ENCODE measurements around the gene PORCN. TPM values are rescaled to one million over a fixed set of nuclear protein-coding genes. Genes with fewer than 3 reads are reported as not detected.
A peak's percentile ranks its signal among the peaks of the same experiment; 100 is the strongest.

The PORCN gene
- total and polyA plus RNA-seq, 2 of the 13 experiments (the other 11 are each of a cell fraction or from before 2014, with no cell fraction given) = 3.9 to 5.8 TPM

DNA sequence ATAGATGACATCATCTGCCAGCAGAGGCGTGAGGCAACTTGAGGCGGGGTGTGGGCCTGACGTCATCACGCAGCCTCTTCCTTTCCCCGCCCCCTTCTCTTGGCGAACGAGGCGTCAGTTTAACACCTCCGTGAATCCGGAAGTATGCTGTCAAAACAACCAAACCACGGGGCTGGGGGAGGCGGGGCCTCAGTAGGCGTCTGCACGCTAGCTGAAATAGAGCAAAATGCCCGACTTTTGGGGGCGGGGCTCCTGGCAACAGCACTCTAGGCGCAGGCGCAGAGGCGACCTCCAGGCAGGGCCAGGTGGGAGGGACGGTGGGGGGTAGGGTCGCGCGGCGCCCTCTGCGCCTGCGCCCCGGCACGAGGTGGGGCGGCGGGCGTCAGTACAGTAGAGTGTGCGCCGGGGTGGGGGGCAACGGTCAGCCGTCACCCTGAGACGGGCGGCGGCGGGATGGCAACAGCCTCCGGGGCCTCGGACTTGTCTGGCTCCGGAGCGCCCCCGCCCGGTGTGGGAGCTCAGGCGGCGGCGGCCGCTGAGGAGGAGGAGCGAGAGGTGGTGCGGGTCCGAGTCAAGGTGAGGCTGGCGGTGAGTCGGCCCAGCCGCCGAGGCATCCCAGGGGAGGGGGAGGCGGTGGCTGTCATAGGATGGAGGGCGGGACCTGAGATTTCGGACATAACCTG is 30.7 kb downstream of the PORCN start, which contains the start of gene TBC1D25:
TSS of gene TBC1D25 (plus strand) at position 370 of the 683 bp plus-strand sequence. CDS start at position 454, 84 bp downstream.
- peak; percentile 90 for ATAC-seq
- peak; percentile 88 for DNase-seq (ENCODE audit: low spot score)
- H3K36me3 ChIP-seq (replicated peaks in 1 of 2; ENCODE audit: control insufficient read depth in 1 of 2, insufficient read depth in 2 of 2, low read length in 2 of 2) = no peaks in the 10 kb centered on the region
- no peak within 1 kb of the TSS for H2AFZ ChIP-seq (ENCODE audit: low read length)
- peak within 1 kb of the TSS; percentile 74 for H3K4me2 ChIP-seq (ENCODE audit: low read depth, low read length)
- no peaks in the 10 kb centered on the region for H4K20me1 ChIP-seq (ENCODE audit: insufficient read depth, low read length)
- H3K27ac ChIP-seq (ENCODE audit: extremely low read length, insufficient read depth, low read length) = peak within 1 kb of the TSS; percentile 54
- FAIRE-seq = peak; percentile 80
- H3K79me2 ChIP-seq (ENCODE audit: insufficient read depth, low read length) = peaks cover 10% of the 10 kb centered on the region
- 2% methylated on average over 10 of the region's 59 CpGs for WGBS (ENCODE audit: low lambda C conversion rate)
- no peaks in the 10 kb centered on the region for H3K27me3 ChIP-seq (ENCODE audit: control insufficient read depth in 1 of 2, insufficient read depth in 2 of 2, low read length in 2 of 2)
- no peaks in the 10 kb centered on the region for H3K9me3 ChIP-seq (ENCODE audit: low read length)
- peak within 1 kb of the TSS; percentile 64 for H3K9ac ChIP-seq (ENCODE audit: insufficient read depth, low read depth, low read length)
- ChIA-PET POLR2A (interaction anchor here (0.6 to 3.1 kb wide), 11 partner anchors 9 to 1894 kb away, joined by 3 to 28 read pairs (median 4); partner anchors contain the start of genes EBP and RBM3), CTCF (ENCODE audit: low intra/inter-chr PET ratio, low total read pairs) (no interaction called here)
- in situ Hi-C loops (cut with HindIII; ENCODE audit: extremely low pct_ligation_motif_present, low pct_unique_long_range_greater_than_20kb) = no loop called here
- peak within 1 kb of the TSS; percentile 54 to 75 (median 69); a peak in 5 of 6 replicates for H3K4me3 ChIP-seq (replicated peaks in 1 of 3; ENCODE audit: insufficient read depth in 1 of 3, low read depth in 2 of 3, low read length in 3 of 3)
- BruUV-seq (replicated peaks) = no TSS peak
- intact Hi-C loops (cut with micrococcal nuclease; ENCODE audit: unreplicated experiment) = loop anchor here (10.0 kb wide), 1 partner anchor 65 kb away; the partner anchor contains the start of genes FTSJ1 and SLC38A5
- peaks cover 26% of the 10 kb centered on the region for H3K4me1 ChIP-seq (ENCODE audit: insufficient read depth, low read length)
- TF ChIP-seq SIN3A (IDR thresholded peaks at IDR 0.05; ENCODE audit: borderline replicate concordance, low read depth, low read length) = 0 out of 2 replicates have a peak, but pooled peaks have one; percentile 47
- TF ChIP-seq ZFY (CRISPR knock-in tag; IDR thresholded peaks at IDR 0.05) = peak; percentile 52; the same call in 1 of the 2 replicates
- 0 out of 2 replicates have a peak, but pooled peaks have one; percentile 47 for TF ChIP-seq ERF (CRISPR knock-in tag; IDR thresholded peaks at IDR 0.05)
- TF ChIP-seq, protein P1, sequence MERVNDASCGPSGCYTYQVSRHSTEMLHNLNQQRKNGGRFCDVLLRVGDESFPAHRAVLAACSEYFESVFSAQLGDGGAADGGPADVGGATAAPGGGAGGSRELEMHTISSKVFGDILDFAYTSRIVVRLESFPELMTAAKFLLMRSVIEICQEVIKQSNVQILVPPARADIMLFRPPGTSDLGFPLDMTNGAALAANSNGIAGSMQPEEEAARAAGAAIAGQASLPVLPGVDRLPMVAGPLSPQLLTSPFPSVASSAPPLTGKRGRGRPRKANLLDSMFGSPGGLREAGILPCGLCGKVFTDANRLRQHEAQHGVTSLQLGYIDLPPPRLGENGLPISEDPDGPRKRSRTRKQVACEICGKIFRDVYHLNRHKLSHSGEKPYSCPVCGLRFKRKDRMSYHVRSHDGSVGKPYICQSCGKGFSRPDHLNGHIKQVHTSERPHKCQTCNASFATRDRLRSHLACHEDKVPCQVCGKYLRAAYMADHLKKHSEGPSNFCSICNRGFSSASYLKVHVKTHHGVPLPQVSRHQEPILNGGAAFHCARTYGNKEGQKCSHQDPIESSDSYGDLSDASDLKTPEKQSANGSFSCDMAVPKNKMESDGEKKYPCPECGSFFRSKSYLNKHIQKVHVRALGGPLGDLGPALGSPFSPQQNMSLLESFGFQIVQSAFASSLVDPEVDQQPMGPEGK (CRISPR knock-in tag; IDR thresholded peaks at IDR 0.05) = peak; percentile 63; the same call in 1 of the 2 replicates
- TF ChIP-seq NFIB (CRISPR knock-in tag; IDR thresholded peaks at IDR 0.05; ENCODE audit: borderline replicate concordance) = no peak
- TF ChIP-seq ZNF121 (CRISPR knock-in tag; IDR thresholded peaks at IDR 0.05) = 0 out of 2 replicates have a peak, but pooled peaks have one; percentile 17
- TF ChIP-seq ZHX2 (IDR thresholded peaks at IDR 0.05; ENCODE audit: low read depth) = peak; percentile 77
- no peak for TF ChIP-seq ZHX2 (CRISPR knock-in tag; IDR thresholded peaks at IDR 0.05; ENCODE audit: borderline replicate concordance)

All from HepG2 (cell line).